Erythroblast (primary cell): ENCODE data around the gene HSPBP1.

ENCODE experiments used
- GATA1 ChIP-seq: IDR thresholded peaks from 2 replicates; pipeline ENCODE4 v1.6.1; 2011; ENCODE audit warnings: low read depth, mild to moderate bottlenecking, control low read depth, low read length, moderate library complexity
- POLR2A ChIP-seq: IDR thresholded peaks from 2 replicates; pipeline ENCODE4 v1.6.1; 2011; ENCODE audit warnings: mild to moderate bottlenecking, low read length

DNA sequence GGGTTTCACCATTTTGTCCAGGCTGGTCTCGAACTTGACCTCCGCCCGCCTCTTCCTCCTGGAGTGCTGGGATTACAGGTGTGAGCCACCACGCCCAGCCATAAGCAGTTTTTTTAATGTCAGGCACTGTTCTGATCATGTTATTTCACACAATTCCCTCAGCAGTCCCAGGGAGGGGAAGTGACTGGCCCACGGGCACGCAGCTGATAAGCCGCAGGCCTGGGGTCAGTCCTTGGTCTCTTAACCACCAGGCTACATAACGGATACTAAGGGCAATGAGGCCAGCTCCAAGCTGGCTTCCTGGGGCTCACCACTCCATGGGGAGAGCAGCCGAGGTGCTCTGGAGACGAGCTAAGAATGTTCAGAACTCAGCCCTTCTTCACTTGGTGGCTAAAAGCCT lies 17.4 kb upstream of the HSPBP1 start:
- TF ChIP-seq POLR2A (no peak), GATA1 (no peak)
